ENCODE data around the gene RBFOX1. TPM values are rescaled to one million over a fixed set of nuclear protein-coding genes. Genes with fewer than 3 reads are reported as not detected.

Gene RBFOX1
- polyA plus RNA-seq, 1 donor = 2.6 TPM

DNA sequence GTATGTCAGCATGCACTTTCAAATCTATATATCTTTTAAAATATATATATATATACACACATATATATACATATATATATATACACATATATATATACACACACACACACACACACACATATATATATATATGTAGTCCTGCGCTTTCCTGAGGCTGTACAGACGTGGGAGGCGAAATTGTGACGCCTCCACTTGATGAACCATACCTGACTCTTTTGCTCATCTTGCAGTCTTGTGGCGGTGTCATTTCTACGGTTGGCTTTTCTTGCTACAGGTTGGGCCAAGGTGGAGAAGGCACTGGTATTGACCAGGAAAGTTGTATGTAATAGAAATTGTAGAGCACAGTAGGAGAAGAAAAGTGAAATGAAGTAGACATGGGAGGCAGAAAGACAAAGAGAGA lies 88.2 kb downstream of the RBFOX1 start:
- DNase-seq = no peak

DNA sequence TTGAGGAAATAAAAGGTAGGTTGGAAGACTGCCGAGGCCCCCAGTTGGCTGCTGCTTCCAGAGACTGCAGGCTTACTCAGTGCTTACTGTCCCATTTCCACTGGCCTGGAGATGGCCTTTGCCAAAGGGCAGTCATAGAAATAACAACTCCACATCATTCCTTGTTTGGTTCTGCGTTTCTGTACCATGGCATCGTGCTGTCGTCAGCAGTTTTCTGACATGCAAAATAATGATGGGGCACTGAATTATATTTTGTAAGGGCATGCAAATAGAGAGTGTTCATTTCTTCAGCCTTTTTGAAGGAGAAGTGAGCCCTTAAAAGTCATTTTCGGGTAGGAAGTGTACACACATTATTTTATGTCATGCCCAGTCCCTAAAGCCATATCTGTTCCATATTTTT lies 88.9 kb downstream of the RBFOX1 start:
- DNase-seq = no peak

DNA sequence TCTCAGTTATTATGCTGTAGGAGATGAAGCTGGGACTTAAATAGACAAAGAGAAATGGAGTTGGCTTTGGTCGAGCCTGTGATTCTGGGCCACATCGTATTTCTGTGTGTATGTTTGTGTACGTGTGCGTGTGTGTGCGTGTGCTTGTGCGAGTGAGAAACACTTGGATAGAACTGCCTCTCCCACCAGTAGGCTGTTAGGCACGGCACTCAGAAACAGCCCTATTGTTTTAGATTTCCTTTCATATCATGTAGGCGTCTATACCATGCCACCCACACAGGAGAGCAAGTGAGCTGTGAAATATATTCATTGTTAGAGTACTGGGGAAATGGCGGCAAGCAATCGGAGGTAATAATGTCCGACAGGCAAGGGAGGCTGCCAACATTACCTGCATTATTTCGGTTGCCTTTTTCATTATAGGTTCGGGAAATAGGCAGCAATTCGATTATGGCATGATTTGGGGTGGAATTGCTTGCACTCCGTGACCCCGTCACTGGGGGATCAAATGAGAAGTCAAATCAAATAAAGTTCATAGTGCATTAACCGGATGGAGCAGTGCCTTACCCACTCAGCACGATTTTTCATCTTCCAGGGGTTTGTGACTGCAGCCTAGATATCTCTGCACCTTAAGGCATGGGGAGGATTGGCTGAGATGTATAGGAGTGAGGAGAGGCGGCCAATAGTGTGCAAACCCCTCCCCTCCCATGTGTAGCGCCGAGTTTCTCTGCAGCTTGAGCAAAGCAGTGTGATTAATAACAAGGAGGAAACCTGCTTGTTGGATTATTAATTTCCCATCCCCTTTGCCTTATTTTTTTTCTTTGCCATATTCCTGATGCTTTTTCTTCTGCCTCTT lies 89.6 kb downstream of the RBFOX1 start:
- DNase-seq = no peak

DNA sequence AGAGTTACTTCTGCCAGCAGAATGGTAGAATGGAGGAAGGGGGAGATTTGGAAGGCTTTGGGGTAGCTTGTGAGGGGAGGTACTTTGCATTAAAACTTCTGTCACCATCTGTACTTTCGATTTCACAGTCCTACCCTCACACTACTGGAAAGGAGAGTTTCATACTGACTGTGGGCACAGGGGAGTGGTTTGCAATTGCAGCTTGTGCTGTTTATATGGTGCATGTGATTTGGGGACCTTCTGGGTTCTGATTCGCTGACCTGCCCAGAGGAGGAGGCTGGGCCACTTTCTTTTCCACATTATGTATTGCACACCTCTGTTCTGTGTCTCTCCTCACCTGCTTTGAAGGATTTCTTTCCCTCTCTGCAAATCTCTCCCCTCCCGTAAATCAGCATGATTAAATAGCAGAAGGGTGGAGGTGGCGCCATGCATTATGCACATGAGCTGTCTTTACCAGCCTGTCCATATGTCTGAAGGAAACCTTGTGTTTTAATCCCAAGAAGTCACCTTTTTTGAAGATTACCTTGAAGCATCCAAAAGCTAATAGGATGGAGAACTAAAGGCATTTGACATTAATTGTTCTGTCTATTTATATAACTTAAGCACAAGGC lies 90.9 kb downstream of the RBFOX1 start:
- no peak for DNase-seq

DNA sequence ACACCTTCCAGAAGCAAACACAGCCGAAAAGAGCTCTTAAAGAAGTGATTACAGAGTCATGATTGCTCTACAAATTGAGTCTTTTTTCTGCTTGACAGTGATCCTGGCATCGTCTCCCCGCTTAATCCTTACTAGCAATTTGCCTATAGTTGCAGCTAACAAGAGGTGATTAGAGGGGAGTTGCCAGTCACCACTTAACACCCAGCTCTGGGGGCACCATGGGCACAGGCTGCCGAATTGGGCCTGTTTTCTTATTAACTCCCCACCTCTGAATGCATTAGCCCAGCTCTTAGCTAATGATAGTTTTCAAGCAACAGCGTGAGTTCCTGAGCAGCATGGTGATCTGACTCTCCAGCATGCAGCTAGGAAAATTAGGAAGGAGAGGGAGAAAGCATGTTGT lies 93.5 kb downstream of the RBFOX1 start:
- DNase-seq = no peak

DNA sequence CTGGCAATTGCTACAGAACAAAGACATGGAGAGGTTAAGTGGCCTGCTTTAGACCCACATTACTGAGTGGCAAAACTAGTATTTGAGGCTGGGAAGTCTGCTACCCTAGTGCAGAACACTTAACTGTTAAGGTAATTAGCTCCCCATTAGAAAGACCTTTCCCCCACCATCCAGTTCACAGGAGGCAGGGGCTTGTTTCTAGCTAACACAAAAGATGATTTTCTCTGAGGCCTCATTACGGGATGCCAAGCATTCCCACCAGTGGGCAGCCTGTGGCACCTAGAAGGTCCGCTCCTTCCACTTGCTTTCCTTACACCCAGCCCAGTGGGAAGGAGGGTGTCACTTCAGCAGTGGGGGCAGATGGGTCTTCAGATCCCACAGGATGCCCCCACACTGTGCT lies 99.1 kb downstream of the RBFOX1 start:
- no peak for DNase-seq

DNA sequence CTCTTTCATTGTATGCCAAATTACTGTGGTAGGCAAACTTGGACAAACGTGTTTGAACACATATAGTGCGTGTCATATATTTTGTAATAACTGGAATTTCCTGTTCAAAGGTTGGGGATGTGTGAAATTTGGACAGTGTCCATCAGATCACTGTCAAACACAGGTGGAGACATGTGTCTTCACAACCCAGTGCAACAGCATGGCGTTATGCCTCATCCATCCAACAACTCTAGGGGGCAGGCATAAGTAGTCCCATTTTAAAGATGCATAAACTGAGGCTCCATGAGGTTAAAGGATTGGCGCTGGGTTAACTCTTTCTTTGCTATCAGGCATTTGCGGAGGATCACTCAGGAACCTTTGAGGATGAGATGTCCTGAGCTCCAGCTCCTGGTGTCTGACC lies 103.7 kb downstream of the RBFOX1 start:
- no peak for DNase-seq

DNA sequence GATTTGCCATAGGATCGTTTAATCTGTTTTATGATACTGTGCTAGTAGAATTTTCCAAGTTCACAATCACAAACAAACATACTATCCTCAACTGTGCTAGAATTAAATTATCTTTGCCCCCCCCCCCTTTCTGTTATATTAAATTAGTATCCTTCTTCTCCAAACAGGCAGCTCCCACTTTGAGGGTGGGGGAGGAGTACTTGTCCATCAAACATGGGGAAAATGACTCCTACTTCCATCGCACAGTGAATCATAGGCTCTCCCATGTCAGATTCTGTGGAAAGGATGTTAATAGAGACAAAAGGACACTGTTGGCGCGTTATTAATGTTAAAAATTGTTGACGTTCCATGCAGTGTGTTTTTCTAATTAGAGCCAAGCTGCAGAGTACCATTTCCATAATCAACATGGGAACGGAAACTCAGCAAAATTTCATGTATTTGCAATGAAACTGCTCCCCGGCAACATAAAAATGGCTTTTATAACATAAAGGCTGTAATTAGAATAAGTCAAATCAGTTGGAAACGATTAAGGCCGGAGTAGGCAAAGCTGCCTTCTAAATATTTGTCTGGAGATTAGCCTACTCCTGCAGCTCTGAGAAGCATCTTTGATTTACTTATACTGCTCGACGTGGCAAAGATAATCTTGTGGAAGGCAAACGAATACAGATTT lies 104.6 kb downstream of the RBFOX1 start:
- DNase-seq = no peak

DNA sequence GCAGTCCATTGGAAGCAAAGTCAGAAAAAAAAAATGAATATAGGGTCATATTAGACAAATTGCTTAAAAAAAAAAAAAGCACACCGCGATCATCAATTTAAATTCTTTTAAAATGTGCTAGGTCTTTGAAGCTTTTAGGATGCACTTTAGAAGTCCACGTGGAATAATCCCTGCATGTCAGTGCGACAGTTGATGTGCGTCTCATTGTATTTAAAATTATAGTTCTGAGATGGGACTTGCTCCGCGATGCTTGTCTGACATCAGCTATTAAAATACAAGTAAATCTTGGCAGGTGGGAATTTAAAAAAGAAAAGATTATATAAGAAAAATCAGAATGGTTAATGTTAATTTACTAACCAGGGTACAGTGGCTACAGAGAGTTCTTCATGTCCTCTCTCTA lies 105.2 kb downstream of the RBFOX1 start:
- DNase-seq = no peak

DNA sequence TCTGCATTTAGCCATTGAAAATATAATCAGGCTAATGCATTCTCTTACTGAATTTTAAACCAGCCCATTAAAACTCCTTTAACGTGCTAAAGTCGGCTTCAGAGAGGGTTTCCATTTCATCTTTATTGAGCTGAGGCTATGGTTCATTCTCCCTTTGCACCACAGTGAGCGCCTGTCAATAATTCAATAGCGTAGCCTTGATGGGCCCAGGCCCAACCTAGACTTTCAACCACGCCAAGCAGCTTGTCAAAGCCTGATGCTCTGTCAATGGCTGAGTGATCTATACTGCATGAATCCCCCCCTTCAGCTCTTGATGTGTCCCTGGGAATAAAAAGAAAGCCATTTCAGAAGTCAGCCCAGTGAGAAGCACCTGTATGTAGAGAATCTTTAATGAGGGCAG lies 106.0 kb downstream of the RBFOX1 start:
- DNase-seq = no peak

DNA sequence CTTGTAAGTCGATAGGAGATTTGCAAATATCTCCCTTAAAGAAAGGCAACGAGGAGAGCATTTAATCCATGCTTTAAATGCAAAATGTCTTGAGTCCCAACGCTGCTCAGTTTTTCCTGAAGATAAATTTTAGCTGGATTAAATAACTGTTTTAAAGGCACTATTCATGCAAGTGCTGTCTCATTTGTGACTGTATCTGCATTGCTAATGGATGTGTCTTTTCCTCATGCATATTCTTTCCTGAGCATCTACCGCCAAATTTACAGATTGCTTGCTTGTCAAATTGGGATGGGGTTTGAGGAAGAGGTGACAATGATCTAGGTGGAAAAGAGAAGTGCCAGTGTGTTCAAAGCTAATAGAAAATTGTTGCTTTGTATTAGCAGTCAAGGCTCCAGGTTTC lies 106.9 kb downstream of the RBFOX1 start:
- no peak for DNase-seq

DNA sequence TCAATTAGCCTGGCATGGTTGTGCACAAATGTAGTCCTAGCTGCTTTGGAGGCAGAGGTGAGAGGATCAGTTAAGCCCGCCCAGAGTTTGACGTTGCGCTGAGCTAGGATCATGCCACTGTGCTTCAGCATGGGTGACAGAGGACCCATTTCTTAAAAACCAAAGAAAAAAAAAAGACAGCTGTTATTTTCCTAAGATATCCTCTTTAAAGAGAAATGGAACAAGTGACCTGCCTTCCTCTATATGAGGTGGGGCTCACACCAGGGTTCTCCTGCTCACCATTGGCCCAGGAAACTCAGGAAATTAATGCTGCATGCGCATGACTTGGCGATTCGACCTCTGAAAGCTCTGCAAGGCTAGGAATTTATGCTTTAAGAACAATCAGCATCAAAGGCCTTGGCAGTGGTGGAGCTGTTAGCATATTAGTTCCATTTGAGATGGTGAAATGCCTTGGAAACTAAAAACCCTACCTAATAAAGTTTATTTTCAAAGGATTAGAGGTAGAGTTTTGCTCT lies 108.3 kb downstream of the RBFOX1 start:
- no peak for DNase-seq

DNA sequence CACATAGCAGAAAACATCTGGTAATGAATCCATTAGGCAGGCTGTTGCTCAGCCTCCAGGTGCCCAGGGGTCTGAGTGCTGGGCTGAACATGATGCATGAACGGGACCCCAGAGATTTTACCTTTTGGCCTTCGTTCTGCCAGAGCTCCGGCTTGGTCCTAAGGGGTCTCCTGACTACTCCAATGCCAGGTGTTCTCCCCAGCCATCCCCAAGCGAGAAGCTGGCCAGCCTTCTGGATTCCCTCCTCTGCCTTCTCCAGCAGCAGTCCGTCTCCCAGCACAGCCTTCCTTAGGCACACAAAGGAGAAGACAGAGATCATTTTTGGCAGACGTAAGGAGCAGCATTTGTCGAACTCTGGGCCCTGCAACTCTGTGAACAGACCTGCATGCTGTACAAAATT lies 109.4 kb downstream of the RBFOX1 start:
- no peak for DNase-seq

DNA sequence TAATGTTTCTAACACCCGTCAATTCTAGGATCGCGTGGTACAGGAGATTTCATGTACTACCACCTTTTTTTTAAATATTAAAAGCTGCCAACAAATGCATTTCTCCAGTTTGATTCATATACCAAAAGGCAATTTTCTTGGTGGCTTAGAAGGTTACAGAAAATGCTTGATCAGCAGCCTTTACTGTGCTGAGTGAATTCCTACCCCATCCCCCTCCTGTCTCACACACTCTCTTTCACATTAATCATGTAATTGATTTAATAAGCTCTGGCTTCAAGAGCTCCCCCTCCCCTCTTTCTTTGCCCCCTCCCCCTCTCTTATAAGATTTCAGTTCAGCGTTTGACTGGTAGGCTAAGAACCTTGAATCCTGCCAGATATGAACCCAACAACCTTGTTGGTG lies 110.5 kb downstream of the RBFOX1 start:
- no peak for DNase-seq

DNA sequence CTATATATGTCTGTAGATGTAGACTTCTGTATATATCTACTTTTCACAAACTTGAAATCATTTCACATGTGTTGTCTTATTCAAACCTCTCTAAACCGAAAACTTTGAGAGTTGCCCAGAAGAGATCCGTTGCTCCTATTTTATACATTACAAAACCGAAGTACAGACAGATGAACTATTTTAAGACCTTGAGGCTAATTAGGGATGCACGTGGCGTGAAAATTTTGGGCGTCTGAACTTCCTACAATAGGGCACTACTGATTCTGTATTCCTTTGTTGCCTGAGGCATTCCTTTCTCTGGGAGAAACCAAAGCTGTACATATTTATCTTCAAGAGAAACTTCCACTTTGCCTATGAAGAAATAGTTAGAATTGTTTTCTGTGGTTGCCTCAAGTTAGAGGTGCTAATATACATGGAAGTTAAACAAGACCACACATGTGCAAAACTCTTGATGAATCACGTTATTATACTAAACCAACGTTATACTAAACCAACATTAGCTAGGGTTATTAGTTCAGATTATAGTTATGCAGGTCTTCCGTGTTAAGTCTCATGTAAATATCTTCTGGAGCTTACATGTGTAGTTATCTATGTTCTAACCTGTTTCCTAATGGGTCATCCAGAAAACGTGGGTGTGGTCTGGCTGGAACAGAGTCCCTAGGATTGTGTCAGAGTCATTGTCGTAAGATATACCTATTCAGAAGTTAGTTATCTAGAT lies 111.2 kb downstream of the RBFOX1 start:
- no peak for DNase-seq

DNA sequence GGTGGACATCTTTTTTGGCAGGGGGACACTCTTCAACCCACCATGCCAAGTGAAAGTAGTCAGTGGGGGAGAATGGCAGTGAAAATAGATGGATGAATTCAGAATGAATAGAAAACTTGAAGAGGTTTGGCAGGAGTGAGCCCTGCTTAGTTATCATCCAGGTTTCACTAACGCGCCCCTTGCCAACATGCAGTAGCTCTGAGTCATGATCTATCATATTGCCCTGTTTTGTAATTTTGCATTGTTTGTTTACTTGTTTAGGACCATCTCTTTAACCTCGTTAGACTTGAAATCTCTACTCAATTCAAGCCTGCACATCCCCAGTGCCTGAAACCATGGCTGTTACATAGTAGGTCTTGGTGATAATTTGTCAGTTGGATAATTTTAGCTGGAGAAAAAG lies 116.7 kb downstream of the RBFOX1 start:
- no peak for DNase-seq

DNA sequence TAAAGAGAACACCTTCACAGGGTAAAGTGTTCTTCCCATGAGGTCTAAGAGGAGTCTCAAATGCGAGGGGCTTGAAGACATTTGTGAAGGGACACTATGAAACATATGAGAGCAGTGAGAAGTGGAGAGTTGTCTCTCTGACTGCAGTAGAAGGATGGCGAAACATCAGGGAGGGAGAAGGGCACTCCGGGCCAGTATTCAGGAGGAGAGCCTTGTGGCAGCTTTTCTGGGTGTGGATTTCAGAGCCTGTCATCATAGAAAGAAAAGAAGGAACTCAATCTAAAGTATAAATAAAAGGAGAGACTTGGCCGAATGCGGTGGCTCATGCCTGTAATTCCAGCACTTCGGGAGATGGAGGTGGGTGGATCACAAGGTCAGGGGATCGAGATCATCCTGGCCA lies 117.2 kb downstream of the RBFOX1 start:
- DNase-seq = no peak

DNA sequence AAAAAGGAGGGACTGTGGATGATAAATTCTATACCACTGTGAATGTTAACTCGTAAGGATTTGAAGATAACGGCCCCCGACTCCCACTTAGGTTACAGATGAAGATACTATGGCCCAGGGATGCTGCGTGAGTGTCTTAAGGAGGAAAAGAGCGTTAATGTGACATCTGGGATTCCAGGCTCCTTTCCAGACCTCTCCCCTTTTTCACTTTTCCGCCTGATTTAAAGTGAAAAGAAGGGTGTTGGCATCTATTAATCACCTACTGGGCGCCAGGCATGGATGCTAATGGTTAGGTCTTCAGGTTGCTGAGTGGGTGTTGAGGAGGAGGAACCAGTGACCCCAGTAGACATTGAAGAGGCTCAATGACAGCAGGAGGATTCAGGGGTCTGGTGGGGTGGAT lies 117.8 kb downstream of the RBFOX1 start:
- no peak for DNase-seq

DNA sequence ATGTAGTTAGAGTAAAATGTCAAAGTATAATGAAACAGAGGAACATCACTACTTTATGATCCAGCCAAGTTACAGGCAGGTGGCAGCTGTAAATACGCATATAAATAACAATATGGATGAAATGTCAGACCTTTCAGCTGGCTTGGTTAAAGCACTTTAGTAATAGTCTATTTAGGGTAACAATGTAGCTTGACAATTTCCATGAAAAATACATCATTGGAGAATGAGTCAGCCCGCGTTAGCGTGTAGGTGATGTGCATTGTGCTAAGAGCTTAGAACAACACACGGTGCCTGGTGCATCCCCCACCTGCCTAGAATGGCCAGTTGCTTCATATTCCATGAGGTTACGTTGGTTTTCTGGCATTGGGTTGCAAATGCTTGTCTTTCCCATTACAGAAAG lies 119.4 kb downstream of the RBFOX1 start:
- DNase-seq = no peak

DNA sequence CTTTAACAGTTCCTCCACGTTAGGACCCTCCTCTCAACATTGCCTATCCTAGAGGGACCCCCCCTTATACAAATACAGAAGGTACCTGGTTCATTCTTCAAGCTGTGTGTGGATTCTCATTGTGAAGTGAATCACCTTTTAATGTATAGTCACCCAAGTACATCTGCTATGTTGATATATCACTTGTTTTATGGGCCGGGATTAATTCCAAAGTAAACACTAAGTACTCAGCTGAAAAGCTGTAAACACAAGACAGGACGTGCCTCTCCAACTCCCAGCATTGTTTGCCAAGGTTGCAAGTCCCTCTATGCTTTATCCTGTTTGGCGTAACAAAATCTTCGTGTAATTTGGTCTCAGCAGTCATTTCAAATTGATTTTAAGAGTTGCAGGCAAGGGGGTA lies 123.6 kb downstream of the RBFOX1 start:
- peak; percentile 62 for DNase-seq

DNA sequence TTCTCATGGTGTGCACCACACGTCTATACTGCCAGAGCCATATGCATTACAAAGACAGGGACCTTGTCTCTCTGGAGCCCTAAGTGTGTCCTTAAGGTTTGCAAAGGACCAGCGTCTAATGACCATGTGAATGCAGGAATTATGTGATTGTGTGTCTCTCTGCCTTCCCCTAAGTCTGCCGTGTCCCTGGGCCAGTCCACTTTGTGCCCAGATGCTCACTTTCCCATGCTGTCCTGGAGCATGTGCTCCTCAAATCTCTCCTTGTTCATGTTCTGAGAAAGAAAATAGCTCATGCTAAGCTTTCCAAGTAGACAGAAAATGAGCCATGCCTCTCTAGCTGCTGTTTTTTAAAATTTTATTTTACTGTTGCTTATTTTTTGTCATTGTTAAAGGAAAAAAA lies 125.5 kb downstream of the RBFOX1 start:
- no peak for DNase-seq

DNA sequence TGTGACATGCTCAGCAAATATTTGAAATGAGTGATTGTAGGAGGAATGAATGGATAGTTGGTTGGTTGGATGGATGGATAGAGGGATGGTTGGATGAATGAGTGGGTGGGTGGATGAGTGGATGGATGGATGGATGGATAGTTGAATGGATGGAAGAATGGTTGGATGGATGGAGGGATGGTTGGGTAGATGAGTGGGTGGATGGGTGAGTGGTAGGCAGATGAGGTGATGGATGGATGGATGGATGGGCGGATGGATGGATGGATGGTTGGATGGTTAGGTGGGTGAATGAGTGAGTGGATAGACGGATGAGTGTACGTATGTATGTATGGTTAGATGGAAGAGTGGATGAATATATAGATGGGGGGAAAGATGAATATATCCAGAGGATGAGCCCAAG lies 137.7 kb downstream of the RBFOX1 start:
- no peak for DNase-seq

DNA sequence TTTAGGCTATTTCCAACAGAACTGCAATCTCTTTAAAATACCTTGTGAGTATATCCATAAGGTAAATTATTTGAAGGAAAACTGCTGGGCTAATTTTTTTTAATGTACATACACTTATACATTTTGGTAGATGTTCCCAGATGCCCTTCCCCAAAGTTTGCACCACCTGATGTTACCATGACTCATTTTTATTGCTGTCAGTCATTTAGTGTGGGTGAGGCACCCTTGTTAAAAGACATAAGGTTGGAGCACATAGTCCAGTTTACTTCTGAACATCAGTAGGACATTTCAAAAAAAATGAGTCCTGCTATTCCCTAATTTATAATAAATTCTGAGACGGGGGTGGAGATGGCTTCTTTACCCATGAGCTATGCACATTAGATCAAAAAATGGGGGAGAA lies 138.6 kb downstream of the RBFOX1 start:
- no peak for DNase-seq

Data from left kidney (tissue), 2 donors.